GM21515 (cell line): Measurements from ENCODE around the gene B4GALT1.
"Not testable (repeated sequence)": the region's sequence is repeated elsewhere in the genome, so short reads cannot be mapped to it uniquely, and the experiment has no call there.

Source experiments
- ATAC-seq: cut with Tn5 transposase; IDR thresholded peaks from one replicate; pipeline ENCODE4 v1.9.1; 2021; ENCODE audit not compliant: unreplicated experiment

B4GALT1 gene

DNA sequence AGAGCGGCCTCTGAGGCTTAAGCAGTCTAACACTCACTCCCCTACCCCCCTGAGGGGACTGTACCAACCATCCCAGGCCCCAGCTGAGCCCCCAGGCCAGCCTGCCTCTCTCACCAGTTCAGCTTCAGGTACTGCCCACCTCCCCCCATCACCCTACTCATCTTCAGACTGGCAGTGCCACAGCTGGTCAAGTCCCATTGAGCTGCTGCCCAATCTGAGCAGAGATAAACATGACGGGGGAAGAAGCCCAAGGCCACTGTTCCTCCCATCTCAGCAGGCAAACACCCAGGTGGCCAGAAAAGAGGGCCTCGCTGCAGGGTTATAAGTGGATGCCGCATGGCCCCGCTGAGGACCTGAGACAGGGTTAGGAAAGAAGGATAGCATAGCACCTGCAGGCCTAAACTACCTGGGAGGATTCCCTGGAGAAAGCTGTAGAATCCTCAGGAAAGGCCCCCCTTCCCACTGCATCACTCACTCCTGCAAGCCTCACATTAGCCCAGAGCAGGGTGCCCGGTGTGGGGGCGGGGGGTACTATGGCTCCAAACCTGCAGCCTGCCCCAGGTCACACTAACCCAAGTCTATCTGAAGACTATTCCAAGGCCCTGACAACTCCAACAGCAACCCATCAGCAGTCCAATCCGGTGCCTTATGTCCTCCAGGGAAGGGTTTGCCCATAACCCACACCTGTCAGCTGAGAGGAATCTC, 3.6 kb downstream of the B4GALT1 start:
- no peak for ATAC-seq

GRCh38 chr9:33162721-33163311, 4.3 kb downstream of the B4GALT1 start:
- ATAC-seq, result no peak

DNA sequence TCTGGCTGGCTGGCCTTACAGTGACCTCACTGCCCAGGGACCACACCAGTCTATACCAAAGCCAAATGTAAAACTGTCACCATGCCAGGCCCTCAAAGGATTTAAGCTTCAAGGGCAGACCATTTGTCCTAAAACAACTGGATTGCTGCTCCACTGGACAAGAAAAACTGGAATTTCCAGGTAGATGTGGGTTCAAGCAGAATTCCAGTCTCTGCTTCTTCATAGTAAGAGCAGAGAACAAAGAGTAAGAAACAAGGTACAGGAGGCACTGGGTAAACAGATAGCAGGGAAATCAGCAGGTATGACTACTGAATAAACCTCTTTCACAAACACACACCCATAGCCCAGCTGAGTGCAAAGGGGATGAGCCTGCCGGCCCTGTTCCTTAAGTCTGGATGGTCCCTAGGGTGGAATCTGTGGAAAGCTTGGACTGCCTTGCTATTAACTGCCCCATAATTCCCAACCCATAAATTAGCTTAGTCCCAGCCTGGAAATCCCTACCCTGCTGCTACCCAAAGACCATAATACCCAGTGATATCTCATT, 5.5 kb downstream of the B4GALT1 start:
- no peak for ATAC-seq

DNA sequence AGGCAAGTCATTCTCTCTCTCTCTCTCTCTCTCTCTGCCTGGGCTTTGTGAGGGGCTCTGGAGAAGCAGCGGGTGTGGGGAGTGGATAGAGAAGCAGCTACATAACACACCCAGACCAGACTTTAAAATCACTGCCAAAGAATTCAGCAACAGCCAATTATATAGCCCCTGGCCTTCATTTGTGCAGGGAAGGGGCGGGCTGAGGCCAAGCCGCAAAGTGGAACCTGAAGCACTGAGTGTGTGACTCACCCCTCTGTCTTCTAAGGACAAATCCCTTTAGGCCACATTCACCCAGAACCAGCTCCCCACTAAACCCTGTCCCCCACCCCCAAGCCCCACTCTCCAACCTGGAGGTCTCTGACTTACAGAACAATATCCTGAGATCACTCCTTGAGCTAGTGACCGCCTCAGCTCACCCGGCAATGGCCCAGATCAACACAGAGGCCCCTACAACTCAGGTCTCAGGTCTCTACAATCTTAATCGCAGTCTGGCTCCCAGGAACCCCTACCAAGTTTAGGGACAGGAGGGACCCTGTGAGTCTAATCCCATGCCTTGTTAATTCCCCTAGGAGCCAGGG, 6.0 kb downstream of the B4GALT1 start:
- ATAC-seq, result no peak

- ATAC-seq, result not testable (repeated sequence)
Observed at GRCh38 chr9:33160446-33160845, 6.7 kb downstream of the B4GALT1 start.

DNA sequence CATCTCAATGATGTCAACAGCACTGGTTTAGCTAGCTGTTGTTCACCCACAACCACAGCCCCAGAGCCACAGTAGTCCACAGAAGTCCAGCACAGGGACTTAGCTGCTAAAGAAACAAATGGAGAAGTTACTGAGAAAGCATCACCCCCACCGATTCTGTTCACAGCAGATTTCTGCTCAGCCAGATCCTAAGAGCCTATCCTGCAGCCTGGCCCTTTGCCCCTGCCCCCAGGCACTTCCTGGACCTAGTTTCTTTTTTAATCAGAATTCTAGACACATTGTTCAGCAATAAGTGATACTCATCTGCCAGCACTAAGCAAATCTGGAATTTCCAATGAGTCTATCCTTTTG, 7.4 kb downstream of the B4GALT1 start:
- peak; percentile 26 for ATAC-seq

- peak; percentile 32 for ATAC-seq
Observed at GRCh38 chr9:33158843-33159776, 8.0 kb downstream of the B4GALT1 start.

DNA sequence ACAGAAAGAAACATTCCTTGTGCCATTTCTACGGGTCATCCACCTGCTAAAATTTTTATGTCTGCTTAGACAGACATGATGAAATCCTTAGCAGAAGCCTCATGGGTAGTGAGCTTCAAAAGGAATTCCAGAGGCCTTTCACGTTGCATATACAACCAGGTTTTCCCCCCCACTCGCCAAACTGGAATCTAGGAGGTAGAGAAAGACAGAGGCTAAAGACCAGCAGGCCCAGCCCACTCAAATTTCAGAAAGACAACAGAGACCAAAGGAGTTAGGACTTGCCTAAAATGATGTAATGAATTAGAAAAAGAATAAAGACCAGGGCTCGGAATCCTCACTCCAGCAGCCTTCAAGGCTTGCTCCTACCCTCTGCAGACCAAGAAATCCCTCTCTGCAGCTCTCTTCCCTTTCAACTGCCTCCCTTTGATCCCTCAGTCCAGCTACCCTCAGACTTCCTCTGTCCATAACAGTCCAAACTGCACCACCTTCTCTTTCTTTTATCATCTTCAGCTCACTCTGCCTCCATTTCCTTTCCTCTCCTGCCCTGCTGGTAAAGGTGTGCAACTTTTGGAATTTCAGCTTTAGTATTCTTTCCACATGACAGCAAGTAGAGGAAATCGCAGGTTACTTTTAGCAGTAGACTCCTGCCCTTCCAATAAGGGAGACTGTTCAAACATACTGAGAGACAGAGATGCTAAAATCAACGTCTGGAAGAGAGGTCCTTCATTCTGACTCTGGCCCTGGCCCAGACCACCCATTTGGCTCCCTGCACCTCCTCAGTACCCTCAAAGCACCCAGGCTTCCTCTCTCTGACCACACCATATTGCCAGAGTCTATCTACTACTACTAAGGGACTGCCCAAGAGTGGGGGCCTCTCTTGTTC, 8.9 kb downstream of the B4GALT1 start:
- peak; percentile 2 for ATAC-seq

DNA sequence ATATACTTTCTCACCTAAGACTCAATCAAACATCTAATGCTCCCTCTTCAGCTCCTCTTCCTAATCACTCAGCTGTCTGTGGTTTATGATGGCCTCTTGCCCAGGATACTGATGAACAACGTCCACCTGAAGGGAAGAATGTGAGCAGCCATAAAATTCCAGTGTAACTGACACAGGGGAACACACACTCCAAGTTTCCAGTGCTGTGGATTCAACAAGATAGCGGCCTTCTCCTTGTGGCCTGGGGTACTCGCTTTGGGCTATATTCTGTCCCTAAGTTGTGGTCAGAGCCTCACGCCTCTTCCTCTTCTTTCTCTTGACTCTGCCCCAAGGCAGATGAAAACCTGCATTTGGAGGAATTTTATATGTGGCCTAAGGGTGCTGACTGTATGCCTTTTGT, 11.7 kb downstream of the B4GALT1 start:
- ATAC-seq, result no peak

DNA sequence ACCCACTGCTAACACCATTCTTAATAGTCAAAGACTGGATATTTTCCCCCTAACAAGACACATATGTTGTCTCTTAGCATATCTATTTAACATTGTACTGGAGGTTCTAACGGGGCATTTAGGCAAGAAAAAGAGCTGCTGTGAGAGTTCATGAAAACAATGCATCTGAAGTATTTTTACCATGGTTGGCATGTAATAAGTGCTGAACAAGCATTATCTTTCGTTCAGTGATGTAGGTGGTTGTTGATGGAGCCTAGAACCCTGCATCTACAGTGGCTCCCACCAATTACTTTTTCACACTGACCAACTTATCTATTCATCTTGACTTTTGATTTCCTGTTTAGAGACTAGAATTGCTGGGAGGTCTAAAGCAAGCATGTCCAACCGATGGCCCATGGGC, 12.8 kb downstream of the B4GALT1 start:
- ATAC-seq, result no peak

GRCh38 chr9:33153666-33154065, 13.5 kb downstream of the B4GALT1 start:
- no peak for ATAC-seq

DNA sequence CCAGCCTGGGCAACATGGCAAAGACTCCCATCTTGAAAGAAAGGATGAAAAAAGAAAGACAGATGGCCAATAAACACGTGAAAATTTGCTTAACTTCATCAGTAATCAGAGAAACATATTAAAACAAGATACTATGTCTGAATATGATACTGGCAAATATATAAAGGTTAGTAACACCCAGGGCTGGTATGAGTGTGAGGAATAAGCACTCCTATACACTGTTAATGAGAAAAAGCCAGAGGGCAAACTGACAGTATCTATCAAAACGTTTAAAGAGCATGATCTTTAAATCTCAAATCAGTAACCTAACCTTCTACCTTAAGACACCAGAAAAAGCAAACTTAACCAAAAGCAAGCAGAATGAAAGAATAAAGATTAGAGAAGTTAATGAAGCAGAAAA, 14.1 kb downstream of the B4GALT1 start:
- ATAC-seq, result no peak

DNA sequence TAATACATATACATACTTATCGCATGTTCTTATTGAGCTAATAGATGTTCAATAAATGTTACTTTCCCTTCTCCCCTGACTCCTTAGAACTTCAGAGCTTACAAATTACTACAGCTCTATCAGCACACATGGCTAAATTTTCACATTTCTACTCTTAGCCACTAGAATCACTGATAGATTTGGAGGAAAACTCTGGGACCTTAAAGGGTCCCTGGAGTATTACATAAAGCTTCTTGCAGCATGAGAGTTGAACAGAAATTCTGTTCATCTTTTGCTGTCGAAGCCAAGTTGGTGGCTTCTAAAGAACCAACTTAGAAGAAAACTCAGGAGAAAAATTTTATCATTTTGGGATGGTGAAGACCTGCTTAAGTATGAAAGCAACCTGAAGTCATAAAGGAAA, 15.5 kb downstream of the B4GALT1 start:
- ATAC-seq, result no peak

- ATAC-seq, result no peak
Observed at GRCh38 chr9:33151007-33151557, 16.1 kb downstream of the B4GALT1 start.

DNA sequence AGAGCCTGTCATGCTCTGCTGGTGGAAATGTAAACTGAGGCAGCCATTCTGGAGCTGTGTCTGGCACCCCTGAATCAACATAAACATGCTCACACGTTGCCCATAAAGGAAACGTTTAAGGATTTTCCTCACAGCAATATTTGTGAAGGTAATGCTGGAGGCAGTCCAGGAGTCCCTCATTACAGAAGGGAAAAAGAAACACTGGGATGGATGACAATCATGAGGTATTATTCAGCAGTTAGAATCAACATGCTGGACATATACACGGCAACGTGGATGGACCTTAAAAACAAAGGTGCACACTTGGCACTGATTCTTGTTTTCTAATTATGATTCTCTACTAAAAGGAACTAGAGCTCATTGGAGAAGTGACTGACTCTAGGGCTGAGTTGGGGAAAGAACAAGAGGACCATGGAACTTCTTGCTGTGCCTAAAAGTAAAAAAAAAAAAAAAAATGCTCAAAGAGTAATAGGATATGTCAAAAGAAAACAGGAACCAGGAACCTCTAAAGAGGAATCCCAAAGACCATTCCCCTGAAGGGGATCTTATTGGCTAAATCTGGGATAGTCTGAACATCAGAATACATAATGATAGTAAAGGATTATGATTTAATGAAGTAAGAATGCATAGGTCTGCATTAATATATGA, 18.6 kb downstream of the B4GALT1 start:
- ATAC-seq, result no peak

DNA sequence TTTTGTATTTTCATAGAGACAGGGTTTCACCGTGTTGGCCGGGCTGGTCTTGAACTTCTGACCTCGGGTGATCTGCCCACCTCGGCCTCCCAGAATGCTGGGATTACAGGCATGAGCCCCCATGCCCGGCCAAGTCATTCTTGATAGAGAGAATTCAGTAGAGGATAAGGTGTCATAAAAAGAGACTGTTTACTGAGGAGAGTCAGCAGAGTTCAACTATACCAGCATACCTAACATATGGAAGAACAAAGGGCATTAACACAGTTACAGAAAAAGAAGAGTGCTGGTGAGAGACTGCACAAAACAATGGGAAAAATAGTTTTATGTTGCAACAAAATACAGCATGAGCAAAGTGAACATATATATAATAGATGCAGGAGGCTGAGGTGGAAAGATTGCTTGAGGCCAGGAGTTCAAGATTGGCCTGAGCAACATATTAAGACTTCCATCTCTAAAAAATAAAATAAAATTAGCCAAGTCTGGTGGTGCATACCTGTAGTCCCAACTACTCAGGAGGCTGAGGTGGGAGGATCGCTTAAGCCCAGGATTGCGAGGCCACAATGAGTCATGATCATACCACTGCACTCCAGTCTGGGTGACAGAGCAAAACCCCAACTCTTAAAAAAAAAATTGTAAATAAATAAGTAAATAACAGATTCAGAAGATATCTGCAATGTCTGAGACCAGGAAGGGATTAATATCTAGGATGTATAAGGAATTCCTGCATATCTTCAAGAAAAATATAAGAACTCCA, 19.5 kb downstream of the B4GALT1 start:
- no peak for ATAC-seq

DNA sequence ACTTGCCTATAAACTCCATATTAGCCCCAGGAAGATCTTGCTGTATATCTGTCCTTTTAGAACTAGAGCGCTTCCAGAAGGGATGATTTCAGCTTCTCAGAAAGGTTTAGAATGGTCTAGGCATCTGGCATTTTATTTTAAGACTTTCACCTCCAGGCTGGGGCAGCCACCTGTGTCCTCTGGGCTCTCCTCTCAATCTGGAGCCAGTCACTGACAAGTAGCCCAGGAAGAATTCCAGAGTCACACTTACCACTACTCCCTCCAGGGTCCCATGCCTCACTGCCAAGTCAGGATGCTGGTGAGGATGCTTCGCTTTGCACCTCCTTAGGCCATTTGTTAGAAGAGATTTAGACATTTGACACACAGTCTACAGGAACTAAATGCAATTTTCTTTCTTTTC, 20.8 kb downstream of the B4GALT1 start:
- ATAC-seq, result no peak

- ATAC-seq, result no peak
Observed at GRCh38 chr9:33144551-33144950, 22.6 kb downstream of the B4GALT1 start.

DNA sequence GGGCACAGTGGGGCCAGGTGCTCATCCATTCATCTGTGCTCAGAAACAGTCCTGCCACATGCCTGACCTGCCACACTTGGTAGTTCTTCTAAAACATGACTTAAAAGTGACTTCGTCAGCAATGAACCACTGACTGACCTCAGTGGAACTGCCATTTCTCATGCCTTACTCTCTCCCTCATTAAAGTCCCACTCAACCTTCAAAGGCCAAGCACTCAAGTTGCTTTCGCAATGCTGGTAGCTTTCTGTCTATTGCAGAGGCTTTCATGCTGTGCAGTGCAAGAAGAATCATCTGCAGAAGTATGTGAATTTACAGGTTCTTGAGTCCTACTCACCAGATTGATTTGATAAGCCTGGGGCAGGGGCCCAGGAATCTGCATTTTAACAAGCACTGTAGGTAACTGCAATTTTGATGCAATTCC, 23.9 kb downstream of the B4GALT1 start:
- no peak for ATAC-seq
